Suprapubic skin (tissue), 3 donors: ENCODE results near the gene CRCP.

Source experiments
- POLR2A ChIP-seq, 2 donors: fragments of 450-650 bp; IDR thresholded peaks; one replicate each; pipeline ENCODE4 v1.6.1; 2017; ENCODE audit warnings: antibody characterized with exemption in 2 of 2, mild to moderate bottlenecking in 2 of 2, moderate library complexity in 2 of 2
- TF ChIP-seq, protein P1 (sequence below), 2 donors: fragments of 200-600 bp in 1 of 2; fragments of 450-650 bp in 1 of 2; sonication (generic) in 1 of 2; IDR thresholded peaks; one replicate each; pipeline ENCODE4 v1.5.1; 2016 to 2019; ENCODE audit warnings: antibody characterized with exemption in 2 of 2, mild to moderate bottlenecking in 1 of 2, moderate library complexity in 1 of 2

DNA sequence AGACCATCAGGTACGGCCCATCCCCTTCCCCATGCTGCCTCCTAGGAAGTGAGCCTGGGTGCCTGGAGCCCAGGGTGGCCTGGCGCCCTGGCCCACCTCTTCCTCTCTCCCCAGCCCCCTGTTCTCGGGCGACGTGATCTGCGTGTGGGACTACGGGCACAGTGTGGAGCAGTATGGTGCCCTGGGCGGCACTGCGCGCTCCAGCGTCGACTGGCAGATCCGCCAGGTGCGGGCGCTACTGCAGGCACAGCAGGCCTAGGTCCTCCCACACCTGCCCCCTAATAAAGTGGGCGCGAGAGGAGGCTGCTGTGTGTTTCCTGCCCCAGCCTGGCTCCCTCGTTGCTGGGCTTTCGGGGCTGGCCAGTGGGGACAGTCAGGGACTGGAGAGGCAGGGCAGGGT, 22.0 kb upstream of the CRCP start:
- TF ChIP-seq POLR2A (IDR thresholded peaks at IDR 0.05) = no peak
- TF ChIP-seq, protein P1, sequence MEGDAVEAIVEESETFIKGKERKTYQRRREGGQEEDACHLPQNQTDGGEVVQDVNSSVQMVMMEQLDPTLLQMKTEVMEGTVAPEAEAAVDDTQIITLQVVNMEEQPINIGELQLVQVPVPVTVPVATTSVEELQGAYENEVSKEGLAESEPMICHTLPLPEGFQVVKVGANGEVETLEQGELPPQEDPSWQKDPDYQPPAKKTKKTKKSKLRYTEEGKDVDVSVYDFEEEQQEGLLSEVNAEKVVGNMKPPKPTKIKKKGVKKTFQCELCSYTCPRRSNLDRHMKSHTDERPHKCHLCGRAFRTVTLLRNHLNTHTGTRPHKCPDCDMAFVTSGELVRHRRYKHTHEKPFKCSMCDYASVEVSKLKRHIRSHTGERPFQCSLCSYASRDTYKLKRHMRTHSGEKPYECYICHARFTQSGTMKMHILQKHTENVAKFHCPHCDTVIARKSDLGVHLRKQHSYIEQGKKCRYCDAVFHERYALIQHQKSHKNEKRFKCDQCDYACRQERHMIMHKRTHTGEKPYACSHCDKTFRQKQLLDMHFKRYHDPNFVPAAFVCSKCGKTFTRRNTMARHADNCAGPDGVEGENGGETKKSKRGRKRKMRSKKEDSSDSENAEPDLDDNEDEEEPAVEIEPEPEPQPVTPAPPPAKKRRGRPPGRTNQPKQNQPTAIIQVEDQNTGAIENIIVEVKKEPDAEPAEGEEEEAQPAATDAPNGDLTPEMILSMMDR (IDR thresholded peaks at IDR 0.05) = no peak
